Measurements from ENCODE around the gene ARL16. TPM values are rescaled to one million over a fixed set of nuclear protein-coding genes. Genes with fewer than 3 reads are reported as not detected.

The ARL16 gene
- total and polyA plus RNA-seq, 2 of the 8 experiments (the other 6 are each of a cell fraction or from before 2014, with no cell fraction given) = 37.0 to 60.8 TPM

GRCh38 chr17:81688616-81689015 is 5.0 kb upstream of the ARL16 start:
- Histone ChIP-seq H3K23ac (ENCODE audit: insufficient read length) (no peak overlapping the region), H3K79me1 (ENCODE audit: low read depth, low read length) (peaks cover 8% of the 10 kb centered on the region), H3K18ac (ENCODE audit: extremely low read depth, low read length) (no peak overlapping the region), H2AFZ (ENCODE audit: low read length) (no peak overlapping the region), H2AK5ac (ENCODE audit: low read depth, low read length) (no peak overlapping the region), H2BK20ac (ENCODE audit: low read length) (no peak overlapping the region), H3K4me3 (ENCODE audit: extremely low read depth in 1 of 4, insufficient read depth in 2 of 4, low read depth in 3 of 4, low read length in 4 of 4) (no peak overlapping the region), H4K20me1 (replicated peaks in 1 of 2; ENCODE audit: control insufficient read depth in 1 of 2, insufficient read depth in 2 of 2, low read length in 2 of 2) (peaks cover 0 to 29% of the 10 kb centered on the region in 2 experiments), H3K56ac (replicated peaks; ENCODE audit: insufficient read length, low read depth, low read length) (no peak overlapping the region), H4K91ac (replicated peaks; ENCODE audit: insufficient read length, low read length) (no peak overlapping the region), H3K4me2 (ENCODE audit: insufficient read depth in 1 of 2, low read depth in 2 of 2, low read length in 2 of 2) (no peak overlapping the region), H3K27me3 (replicated peaks in 1 of 4; ENCODE audit: control insufficient read depth in 3 of 4, extremely low read depth in 1 of 4, insufficient read depth in 3 of 4, low read length in 3 of 4) (no peaks in the 10 kb centered on the region), H2BK12ac (ENCODE audit: low read depth, low read length) (no peak overlapping the region), H3K9ac (replicated peaks in 1 of 4; ENCODE audit: extremely low read depth in 1 of 4, low read depth in 3 of 4, low read length in 3 of 4) (no peak overlapping the region), H3K23me2 (ENCODE audit: low read depth, low read length) (peaks cover 8% of the 10 kb centered on the region), H4K8ac (ENCODE audit: extremely low read depth, insufficient read depth, low read length) (0 out of 2 replicates have a peak overlapping the region, but pooled peaks have one; percentile 3), H2BK120ac (replicated peaks; ENCODE audit: low read depth, low read length) (no peak overlapping the region), H3K4ac (replicated peaks; ENCODE audit: insufficient read length, low read depth, low read length) (no peak overlapping the region), H2BK5ac (ENCODE audit: low read depth, low read length) (no peak overlapping the region), H3K4me1 (replicated peaks in 1 of 4; ENCODE audit: control insufficient read depth in 3 of 4, insufficient read depth in 4 of 4, low read length in 3 of 4) (peaks cover 3 to 7% (median 5%) of the 10 kb centered on the region in 4 experiments; a peak in 5 of 7 replicates), H3K36me3 (ENCODE audit: control insufficient read depth in 2 of 4, insufficient read depth in 4 of 4, low read length in 3 of 4) (peaks cover 2 to 46% (median 19%) of the 10 kb centered on the region in 4 experiments; a peak in 6 of 8 replicates), H3K79me2 (ENCODE audit: control insufficient read depth in 1 of 2, insufficient read depth in 2 of 2, low read length in 2 of 2) (peaks cover 0 to 21% of the 10 kb centered on the region in 2 experiments; a peak in 2 of 4 replicates), H3K14ac (ENCODE audit: insufficient read length) (no peak overlapping the region), H4K5ac (ENCODE audit: insufficient read length, low read depth, low read length) (no peak overlapping the region), H2BK15ac (ENCODE audit: low read length) (no peak overlapping the region), H3K9me3 (ENCODE audit: insufficient read depth in 2 of 2, low read depth in 1 of 2, low read length in 1 of 2) (no peaks in the 10 kb centered on the region), H3K27ac (ENCODE audit: low read depth, low read length) (no peak overlapping the region)
- FAIRE-seq (no peak), DNase-seq (ENCODE audit: low read depth in 1 of 2, low spot score in 2 of 2) (no peak)
- POLR2A ChIA-PET (ENCODE audit: partially characterized antibody) = interaction anchor here (1.1 to 28.4 kb wide), 2 partner anchors 16 to 21 kb away, joined by 3 to 436 read pairs; partner anchors contain the start of genes MRPL12 and SLC25A10
- WGBS, 2 experiments (ENCODE audit: extremely low coverage in 1 of 2, insufficient coverage in 1 of 2, insufficient read length in 1 of 2, insufficient replicate concordance in 2 of 2, low coverage in 1 of 2, low lambda C conversion rate in 2 of 2, missing lambda C conversion rate in 1 of 2) = 85% methylated on average over 14 of the region's 14 CpGs; no CpG with 5 or more reads in 1 of the 2 experiments
- CTCF ChIA-PET (ENCODE audit: partially characterized antibody) = interaction anchor here (0.9 kb wide), 1 partner anchor 21 kb away, joined by 3 read pairs; no protein-coding TSS in a partner anchor
- TF ChIP-seq CEBPB (IDR thresholded peaks at IDR 0.05; ENCODE audit: low read depth, low read length) = no peak
- TF ChIP-seq GABPA (IDR thresholded peaks at IDR 0.05; ENCODE audit: borderline replicate concordance, insufficient read depth, low read length) = no peak
- no peak for TF ChIP-seq KDM1A (IDR thresholded peaks at IDR 0.05; ENCODE audit: borderline replicate concordance, low read length)
- no peak for TF ChIP-seq KDM5A (IDR thresholded peaks at IDR 0.05; ENCODE audit: low read length)
- no peak for TF ChIP-seq CHD1 (IDR thresholded peaks at IDR 0.05; ENCODE audit: low read depth, low read length)
- TF ChIP-seq USF2 (IDR thresholded peaks at IDR 0.05; ENCODE audit: low read length) = no peak
- TF ChIP-seq EZH2 (IDR thresholded peaks at IDR 0.05; ENCODE audit: low read depth, low read length, severe bottlenecking) = no peak
- no peak for TF ChIP-seq BRCA1 (IDR thresholded peaks at IDR 0.05; ENCODE audit: low read depth, low read length)
- no peak for TF ChIP-seq TAF1 (IDR thresholded peaks at IDR 0.05; ENCODE audit: low read depth, low read length)
- TF ChIP-seq ASH2L (IDR thresholded peaks at IDR 0.05; ENCODE audit: low read length) = no peak
- TF ChIP-seq SIN3A (conservative IDR thresholded peaks at IDR 0.05 in 1 of 2, IDR thresholded peaks at IDR 0.05 in 1 of 2; ENCODE audit: low read depth in 1 of 2, low read length in 2 of 2) = no peak
- no peak for TF ChIP-seq GTF2F1 (IDR thresholded peaks at IDR 0.05; ENCODE audit: borderline replicate concordance, low read depth, low read length)
- no peak for TF ChIP-seq BCL11A (IDR thresholded peaks at IDR 0.05; ENCODE audit: low read depth in 2 of 2, low read length in 2 of 2)
